Kidney epithelial cell (primary cell): ENCODE measurements around the gene MIPEP. TPM values are rescaled to one million over a fixed set of nuclear protein-coding genes. Genes with fewer than 3 reads are reported as not detected.

Source experiments
- DNase-seq: peaks from one replicate; pipeline ENCODE4 v3.0.0-alpha.2; 2010; ENCODE audit warnings: low read depth
- H3K27me3 ChIP-seq: 2 replicates; pipeline ENCODE4 v1.6.0; 2011; ENCODE audit warnings: low read length; ENCODE audit not compliant: control insufficient read depth, insufficient read depth
- H3K36me3 ChIP-seq: 2 replicates; pipeline ENCODE4 v1.5.1; 2011; ENCODE audit warnings: low read length; ENCODE audit not compliant: control insufficient read depth, insufficient read depth
- H3K4me3 ChIP-seq: 2 replicates; pipeline ENCODE4 v1.5.1; 2011; ENCODE audit warnings: low read depth, mild to moderate bottlenecking, control low read depth, low read length
- total RNA-seq: library from RNA; depleted of rRNA; stranded (reverse); fragments of >200 nt; gene quantifications from 2 replicates; pipeline ENCODE4 v1.2.3, GENCODE V29; 2015
- TF ChIP-seq, protein P1 (sequence below): IDR thresholded peaks from 2 replicates; pipeline ENCODE4 v1.5.1; 2011; ENCODE audit warnings: mild to moderate bottlenecking, moderate library complexity, low read length, control low read depth, inconsistent platforms; ENCODE audit not compliant: insufficient read depth, poor library complexity, severe bottlenecking

The MIPEP gene
- total RNA-seq, 1 donor from 2014 or later, result 25.6 TPM

DNA sequence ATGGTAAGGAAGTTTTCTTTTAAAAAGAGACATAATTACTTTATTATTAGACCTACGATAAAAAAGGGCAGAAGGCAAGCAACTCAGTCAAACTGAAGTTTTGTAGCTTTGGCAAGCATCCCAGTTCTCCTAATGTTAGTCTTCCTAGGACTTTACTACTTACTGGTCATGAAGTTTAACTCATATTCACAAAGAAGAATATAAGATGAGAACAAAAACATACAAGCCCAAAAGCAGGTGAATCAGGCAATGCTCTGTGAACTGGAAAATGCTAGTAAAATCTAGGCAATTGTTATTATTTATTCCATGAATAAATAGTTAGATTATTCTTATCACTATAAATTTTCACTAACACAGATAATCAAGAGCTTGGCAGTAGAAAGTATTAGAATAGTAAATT is 85.0 kb downstream of the MIPEP start:
- no peak for DNase-seq
- TF ChIP-seq, protein P1, sequence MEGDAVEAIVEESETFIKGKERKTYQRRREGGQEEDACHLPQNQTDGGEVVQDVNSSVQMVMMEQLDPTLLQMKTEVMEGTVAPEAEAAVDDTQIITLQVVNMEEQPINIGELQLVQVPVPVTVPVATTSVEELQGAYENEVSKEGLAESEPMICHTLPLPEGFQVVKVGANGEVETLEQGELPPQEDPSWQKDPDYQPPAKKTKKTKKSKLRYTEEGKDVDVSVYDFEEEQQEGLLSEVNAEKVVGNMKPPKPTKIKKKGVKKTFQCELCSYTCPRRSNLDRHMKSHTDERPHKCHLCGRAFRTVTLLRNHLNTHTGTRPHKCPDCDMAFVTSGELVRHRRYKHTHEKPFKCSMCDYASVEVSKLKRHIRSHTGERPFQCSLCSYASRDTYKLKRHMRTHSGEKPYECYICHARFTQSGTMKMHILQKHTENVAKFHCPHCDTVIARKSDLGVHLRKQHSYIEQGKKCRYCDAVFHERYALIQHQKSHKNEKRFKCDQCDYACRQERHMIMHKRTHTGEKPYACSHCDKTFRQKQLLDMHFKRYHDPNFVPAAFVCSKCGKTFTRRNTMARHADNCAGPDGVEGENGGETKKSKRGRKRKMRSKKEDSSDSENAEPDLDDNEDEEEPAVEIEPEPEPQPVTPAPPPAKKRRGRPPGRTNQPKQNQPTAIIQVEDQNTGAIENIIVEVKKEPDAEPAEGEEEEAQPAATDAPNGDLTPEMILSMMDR, result no peak
- Histone ChIP-seq H3K4me3 (no peak overlapping the region), H3K27me3 (no peaks in the 10 kb centered on the region), H3K36me3 (no peaks in the 10 kb centered on the region)

DNA sequence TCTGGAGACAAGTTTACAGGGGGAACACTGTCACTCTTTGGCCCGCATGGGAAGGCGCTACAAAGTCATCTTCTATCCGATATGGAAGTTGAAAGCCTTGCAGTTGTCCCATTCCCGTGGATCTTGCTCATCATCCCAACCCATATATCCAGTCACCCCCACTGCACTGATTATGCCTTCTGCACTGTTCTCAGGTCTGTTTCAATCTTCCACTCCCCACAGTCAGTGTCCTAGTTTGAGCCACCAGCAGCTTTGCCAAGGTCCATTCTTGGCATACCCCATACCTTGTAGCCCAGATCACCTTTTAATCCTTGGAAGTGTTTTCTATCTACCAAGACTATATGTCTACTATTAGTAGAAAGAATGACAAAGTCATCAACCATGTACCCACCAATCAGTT is 88.1 kb downstream of the MIPEP start:
- DNase-seq, result no peak
- no peaks in the 10 kb centered on the region for H3K27me3 ChIP-seq
- no peak overlapping the region for H3K4me3 ChIP-seq
- TF ChIP-seq, protein P1, result no peak
- H3K36me3 ChIP-seq, result no peaks in the 10 kb centered on the region

DNA sequence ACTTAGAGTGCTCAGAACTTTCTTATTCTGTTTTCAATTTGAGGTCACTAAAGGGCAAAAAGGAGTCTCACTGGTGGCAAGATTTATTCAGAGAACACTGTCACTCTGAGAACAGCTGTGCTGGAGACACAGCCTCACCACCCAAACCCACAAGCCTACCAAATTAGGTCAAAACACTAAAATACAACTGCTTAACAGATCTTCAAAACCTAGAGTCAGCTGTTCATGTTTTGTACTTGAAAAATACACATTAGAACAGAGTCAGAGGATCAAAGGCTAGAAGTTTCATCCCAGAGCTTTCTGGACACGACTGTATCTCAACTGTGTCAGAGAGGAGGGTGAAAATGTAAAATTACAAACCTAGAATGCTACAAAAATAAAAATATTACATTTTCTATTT is 89.3 kb downstream of the MIPEP start:
- Histone ChIP-seq H3K4me3 (no peak overlapping the region), H3K36me3 (no peaks in the 10 kb centered on the region), H3K27me3 (no peaks in the 10 kb centered on the region)
- TF ChIP-seq, protein P1, result no peak
- DNase-seq, result no peak

DNA sequence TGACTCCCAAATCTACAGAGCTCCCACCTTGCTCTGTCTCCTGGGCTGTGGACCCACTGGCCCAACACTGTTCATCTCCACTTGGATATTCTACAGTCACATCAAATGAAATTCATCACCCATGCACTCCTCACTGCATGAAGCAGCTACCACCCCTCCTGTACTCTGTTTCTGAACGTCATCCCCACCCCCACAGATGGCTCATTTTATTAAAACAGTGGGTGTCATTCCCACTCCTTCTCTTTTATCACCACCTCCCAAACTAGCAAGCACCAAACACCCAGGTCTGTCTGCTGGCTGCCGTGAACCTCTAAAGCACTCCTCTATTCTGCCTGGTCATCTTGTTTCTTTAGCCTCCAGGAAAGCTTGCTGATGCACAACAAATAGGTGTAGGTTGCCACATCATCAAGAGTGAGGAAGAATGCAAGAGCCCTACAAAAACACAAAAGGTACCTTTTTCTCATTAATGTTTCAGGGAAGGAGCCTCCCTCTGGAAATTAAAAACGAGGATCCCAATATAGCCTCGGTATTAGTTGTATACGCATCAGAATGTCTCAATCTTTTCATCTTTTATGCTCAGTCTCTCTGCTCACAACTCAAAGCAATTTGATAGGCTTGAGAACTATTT is 91.8 kb downstream of the MIPEP start:
- H3K4me3 ChIP-seq, result no peak overlapping the region
- H3K27me3 ChIP-seq, result no peaks in the 10 kb centered on the region
- no peak for DNase-seq
- TF ChIP-seq, protein P1, result no peak
- no peaks in the 10 kb centered on the region for H3K36me3 ChIP-seq

DNA sequence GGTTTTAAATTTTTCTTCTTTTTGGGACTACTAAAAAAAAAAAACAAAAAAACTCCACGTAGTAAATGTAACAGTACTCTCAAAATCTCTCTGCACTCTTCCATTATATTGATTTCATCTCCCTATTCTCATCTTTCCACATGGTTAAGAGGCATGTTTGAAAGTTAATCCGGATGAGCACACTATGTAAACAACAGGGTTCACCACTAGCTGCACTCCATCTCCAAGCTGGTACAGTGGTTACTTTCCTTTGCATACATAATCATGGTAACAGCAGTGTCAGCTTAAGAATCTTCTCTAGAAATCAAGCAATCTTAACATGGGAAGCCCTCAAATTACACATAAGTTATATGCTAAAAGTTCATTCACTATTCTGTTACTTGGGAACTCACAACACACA is 92.6 kb downstream of the MIPEP start:
- H3K36me3 ChIP-seq, result no peaks in the 10 kb centered on the region
- H3K4me3 ChIP-seq, result no peak overlapping the region
- H3K27me3 ChIP-seq, result no peaks in the 10 kb centered on the region
- TF ChIP-seq, protein P1, result no peak
- DNase-seq, result peak; percentile 16

DNA sequence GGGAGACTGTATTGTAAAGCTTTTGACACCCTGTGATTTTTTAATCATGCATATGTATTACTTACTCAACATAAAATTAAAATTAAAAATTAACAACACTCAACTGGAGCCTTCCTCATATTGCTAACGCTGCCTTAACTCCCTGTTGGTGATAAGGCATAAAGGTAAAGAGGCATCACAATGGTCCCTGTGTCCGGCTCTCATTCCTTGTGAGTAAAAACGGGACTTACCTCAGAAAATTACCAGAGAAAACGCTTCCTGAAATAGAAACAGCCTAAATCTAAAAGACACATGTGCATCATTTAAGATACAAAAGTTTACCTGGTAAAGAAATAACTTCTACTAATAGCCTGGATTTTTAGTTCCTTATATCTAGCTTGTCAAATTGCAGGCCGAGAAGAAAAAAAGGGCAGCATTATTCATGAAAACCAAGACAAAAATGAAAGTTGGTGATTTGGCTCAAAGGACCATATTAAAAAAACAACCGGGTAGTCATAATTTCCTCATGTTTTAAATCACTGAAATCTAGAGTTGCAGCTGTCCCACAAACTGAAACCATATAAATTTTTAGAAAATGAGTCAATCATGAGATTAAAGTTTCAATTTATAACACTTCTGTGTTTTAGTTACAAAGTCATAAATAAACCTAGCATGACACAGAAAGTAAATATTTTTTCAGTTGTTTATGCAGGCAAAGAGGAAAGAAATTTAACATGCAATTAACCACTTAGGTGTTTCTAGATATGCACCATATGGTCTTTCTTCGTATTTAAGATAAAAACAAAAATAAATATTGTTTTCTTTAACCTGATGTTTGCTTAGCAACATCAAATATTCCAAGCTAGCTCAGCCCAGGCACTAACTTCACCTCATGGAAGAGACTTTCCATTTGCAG is 94.7 kb downstream of the MIPEP start:
- TF ChIP-seq, protein P1, result no peak
- DNase-seq, result no peak
- H3K4me3 ChIP-seq, result no peak overlapping the region
- no peaks in the 10 kb centered on the region for H3K27me3 ChIP-seq
- no peaks in the 10 kb centered on the region for H3K36me3 ChIP-seq
